ENCODE measurements around the gene EEFSEC. TPM values are rescaled to one million over a fixed set of nuclear protein-coding genes. Genes with fewer than 3 reads are reported as not detected.

The EEFSEC gene
- total RNA-seq, 1 experiment from 2014 or later = 9.6 TPM

DNA sequence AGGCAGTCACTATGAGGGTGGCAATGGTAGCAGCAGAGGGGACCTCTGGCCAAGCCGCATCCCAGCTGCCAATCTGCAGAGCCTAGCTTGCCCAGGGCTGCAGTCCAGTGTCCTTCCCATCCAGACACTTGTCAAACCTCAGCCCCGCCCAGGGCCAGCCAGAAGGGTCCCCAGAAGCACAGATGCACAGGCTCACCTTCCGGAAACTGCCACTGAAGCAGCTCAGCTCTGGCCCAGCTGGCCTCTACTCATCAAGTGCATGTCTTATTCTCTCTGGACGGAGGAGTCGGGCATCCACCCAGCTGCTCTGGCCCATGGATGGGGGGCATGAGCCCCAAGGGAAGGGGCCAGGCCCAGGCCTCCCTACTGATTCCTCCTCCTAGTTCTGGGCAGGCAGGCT is 244.2 kb downstream of the EEFSEC start:
- Histone ChIP-seq H3F3A (ENCODE audit: low read length, unreplicated experiment) (no peaks in the 10 kb centered on the region), H3K4me3 (ENCODE audit: low read length) (no peak overlapping the region), H2AFZ (ENCODE audit: low read length) (no peak overlapping the region), H3K9ac (ENCODE audit: low read length) (no peak overlapping the region), H3K9me3 (ENCODE audit: low read length) (no peaks in the 10 kb centered on the region), H3K4me2 (ENCODE audit: low read length) (no peak overlapping the region), H4K20me1 (ENCODE audit: low read length) (no peaks in the 10 kb centered on the region), H3K79me2 (ENCODE audit: low read length) (no peaks in the 10 kb centered on the region), H3K27ac (ENCODE audit: low read length) (no peak overlapping the region), H3K27me3 (ENCODE audit: low read length) (no peaks in the 10 kb centered on the region), H3K4me1 (ENCODE audit: insufficient read depth, low read length) (no peaks in the 10 kb centered on the region), H3K36me3 (ENCODE audit: low read depth, low read length) (no peaks in the 10 kb centered on the region), H3K9me2 (replicated peaks; ENCODE audit: low read length) (no peaks in the 10 kb centered on the region)
- DNase-seq = no peak
- BruUV-seq (replicated peaks) = no TSS peak
- ChIA-PET CTCF (no interaction called here), POLR2A (ENCODE audit: unreplicated experiment) (no interaction called here)
- intact Hi-C loops (cut with micrococcal nuclease) = no loop called here
- ATAC-seq = no peak
- no peak for TF ChIP-seq EZH2phosphoT487 (IDR thresholded peaks at IDR 0.05; ENCODE audit: borderline replicate concordance, low read length)
- TF ChIP-seq CTCF (conservative IDR thresholded peaks at IDR 0.05; ENCODE audit: low read depth, low read length) = no peak
- TF ChIP-seq EZH2 (IDR thresholded peaks at IDR 0.05; ENCODE audit: low read length, unreplicated experiment) = no peak

DNA sequence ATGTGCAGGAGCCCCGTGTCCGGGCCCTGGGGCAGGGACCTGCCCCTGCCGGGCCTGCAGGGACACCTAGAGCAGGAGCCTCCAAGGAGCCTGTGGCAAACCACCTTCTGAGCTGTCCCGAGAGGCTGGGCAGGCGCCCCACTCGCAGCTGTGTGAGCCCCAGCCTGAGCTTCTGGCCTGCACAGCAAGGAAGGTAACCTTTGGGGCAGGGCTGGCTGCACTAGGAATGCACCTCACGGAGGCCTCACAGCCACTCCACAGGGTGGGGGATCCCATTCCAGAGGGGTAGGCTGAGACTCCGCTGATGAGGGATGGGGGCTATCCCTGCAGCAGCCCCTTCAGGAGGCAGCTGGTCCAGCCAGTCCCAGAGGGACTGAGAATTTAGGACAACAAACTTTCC is 245.3 kb downstream of the EEFSEC start:
- Histone ChIP-seq H2AFZ (ENCODE audit: low read length) (no peak overlapping the region), H3F3A (ENCODE audit: low read length, unreplicated experiment) (no peaks in the 10 kb centered on the region), H3K4me3 (ENCODE audit: low read length) (no peak overlapping the region), H3K9me2 (replicated peaks; ENCODE audit: low read length) (no peaks in the 10 kb centered on the region), H3K9ac (ENCODE audit: low read length) (no peak overlapping the region), H3K4me2 (ENCODE audit: low read length) (no peak overlapping the region), H3K27ac (ENCODE audit: low read length) (no peak overlapping the region), H4K20me1 (ENCODE audit: low read length) (no peaks in the 10 kb centered on the region), H3K9me3 (ENCODE audit: low read length) (no peaks in the 10 kb centered on the region), H3K36me3 (ENCODE audit: low read depth, low read length) (no peaks in the 10 kb centered on the region), H3K27me3 (ENCODE audit: low read length) (no peaks in the 10 kb centered on the region), H3K4me1 (ENCODE audit: insufficient read depth, low read length) (no peaks in the 10 kb centered on the region), H3K79me2 (ENCODE audit: low read length) (no peaks in the 10 kb centered on the region)
- ChIA-PET POLR2A (ENCODE audit: unreplicated experiment) (no interaction called here), CTCF (no interaction called here)
- no peak for TF ChIP-seq EZH2 (IDR thresholded peaks at IDR 0.05; ENCODE audit: low read length, unreplicated experiment)
- TF ChIP-seq EZH2phosphoT487 (IDR thresholded peaks at IDR 0.05; ENCODE audit: borderline replicate concordance, low read length) = no peak
- TF ChIP-seq CTCF (conservative IDR thresholded peaks at IDR 0.05; ENCODE audit: low read depth, low read length) = no peak
- no TSS peak for BruUV-seq (replicated peaks)
- ATAC-seq (no peak), DNase-seq (no peak)
- intact Hi-C loops (cut with micrococcal nuclease) = no loop called here

- Histone ChIP-seq H3K27ac (ENCODE audit: low read length) (no peak overlapping the region), H3K9ac (ENCODE audit: low read length) (no peak overlapping the region), H3K36me3 (ENCODE audit: low read depth, low read length) (no peaks in the 10 kb centered on the region), H3K4me1 (ENCODE audit: insufficient read depth, low read length) (no peaks in the 10 kb centered on the region), H3F3A (ENCODE audit: low read length, unreplicated experiment) (no peaks in the 10 kb centered on the region), H3K4me3 (ENCODE audit: low read length) (no peak overlapping the region), H2AFZ (ENCODE audit: low read length) (no peak overlapping the region), H3K9me2 (replicated peaks; ENCODE audit: low read length) (no peaks in the 10 kb centered on the region), H3K9me3 (ENCODE audit: low read length) (no peaks in the 10 kb centered on the region), H3K27me3 (ENCODE audit: low read length) (no peaks in the 10 kb centered on the region), H4K20me1 (ENCODE audit: low read length) (no peaks in the 10 kb centered on the region), H3K4me2 (ENCODE audit: low read length) (no peak overlapping the region), H3K79me2 (ENCODE audit: low read length) (no peaks in the 10 kb centered on the region)
- ATAC-seq (no peak), DNase-seq (no peak)
- intact Hi-C loops (cut with micrococcal nuclease) = no loop called here
- no peak for TF ChIP-seq CTCF (conservative IDR thresholded peaks at IDR 0.05; ENCODE audit: low read depth, low read length)
- TF ChIP-seq EZH2 (IDR thresholded peaks at IDR 0.05; ENCODE audit: low read length, unreplicated experiment) = no peak
- no peak for TF ChIP-seq EZH2phosphoT487 (IDR thresholded peaks at IDR 0.05; ENCODE audit: borderline replicate concordance, low read length)
- ChIA-PET POLR2A (ENCODE audit: unreplicated experiment) (no interaction called here), CTCF (no interaction called here)
- BruUV-seq (replicated peaks) = no TSS peak
Measured at GRCh38 chr3:128399221-128399915, 246.1 kb downstream of the EEFSEC start.

Data from PC-3 (cell line).